Measurements from ENCODE around the gene COL12A1. TPM values are rescaled to one million over a fixed set of nuclear protein-coding genes. Genes with fewer than 3 reads are reported as not detected.

The COL12A1 gene
- total RNA-seq, 6 experiments from 2014 or later: 205 to 304 (median 227) TPM

DNA sequence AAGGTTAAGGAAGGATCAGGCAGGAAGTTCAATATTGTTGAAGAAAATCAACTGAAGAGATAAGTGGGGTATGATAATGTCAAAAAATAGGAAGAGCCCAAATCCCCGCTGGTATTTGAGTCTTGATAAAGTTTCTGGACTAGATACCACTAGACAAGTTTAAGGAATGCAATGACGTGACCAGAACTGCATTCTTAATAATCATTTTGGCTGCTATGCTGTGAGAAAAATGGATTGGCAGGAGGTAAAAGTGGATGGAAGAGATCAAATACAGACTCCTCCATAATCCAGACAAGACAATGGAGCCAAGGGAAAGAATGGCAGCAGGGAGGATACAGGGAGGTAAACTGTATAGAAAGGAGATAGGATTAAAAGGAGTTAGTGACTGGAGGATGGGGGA is 128.2 kb downstream of the COL12A1 start:
- no peak for DNase-seq
- H3K4me3 Mint-ChIP-seq: no peak overlapping the region
- H3K27me3 Mint-ChIP-seq (ENCODE audit: insufficient read depth): 0 out of 2 replicates have a peak, but pooled peaks cover 1% of the 10 kb centered on the region
- H3K27ac Mint-ChIP-seq: no peak overlapping the region
- no peaks in the 10 kb centered on the region for H3K9me3 Mint-ChIP-seq
- TF ChIP-seq, protein P1, sequence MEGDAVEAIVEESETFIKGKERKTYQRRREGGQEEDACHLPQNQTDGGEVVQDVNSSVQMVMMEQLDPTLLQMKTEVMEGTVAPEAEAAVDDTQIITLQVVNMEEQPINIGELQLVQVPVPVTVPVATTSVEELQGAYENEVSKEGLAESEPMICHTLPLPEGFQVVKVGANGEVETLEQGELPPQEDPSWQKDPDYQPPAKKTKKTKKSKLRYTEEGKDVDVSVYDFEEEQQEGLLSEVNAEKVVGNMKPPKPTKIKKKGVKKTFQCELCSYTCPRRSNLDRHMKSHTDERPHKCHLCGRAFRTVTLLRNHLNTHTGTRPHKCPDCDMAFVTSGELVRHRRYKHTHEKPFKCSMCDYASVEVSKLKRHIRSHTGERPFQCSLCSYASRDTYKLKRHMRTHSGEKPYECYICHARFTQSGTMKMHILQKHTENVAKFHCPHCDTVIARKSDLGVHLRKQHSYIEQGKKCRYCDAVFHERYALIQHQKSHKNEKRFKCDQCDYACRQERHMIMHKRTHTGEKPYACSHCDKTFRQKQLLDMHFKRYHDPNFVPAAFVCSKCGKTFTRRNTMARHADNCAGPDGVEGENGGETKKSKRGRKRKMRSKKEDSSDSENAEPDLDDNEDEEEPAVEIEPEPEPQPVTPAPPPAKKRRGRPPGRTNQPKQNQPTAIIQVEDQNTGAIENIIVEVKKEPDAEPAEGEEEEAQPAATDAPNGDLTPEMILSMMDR (IDR thresholded peaks at IDR 0.05): no peak
- H3K36me3 Mint-ChIP-seq (ENCODE audit: low read depth): peaks cover 18% of the 10 kb centered on the region
- H3K4me1 Mint-ChIP-seq (ENCODE audit: low read depth): peaks cover 19% of the 10 kb centered on the region

DNA sequence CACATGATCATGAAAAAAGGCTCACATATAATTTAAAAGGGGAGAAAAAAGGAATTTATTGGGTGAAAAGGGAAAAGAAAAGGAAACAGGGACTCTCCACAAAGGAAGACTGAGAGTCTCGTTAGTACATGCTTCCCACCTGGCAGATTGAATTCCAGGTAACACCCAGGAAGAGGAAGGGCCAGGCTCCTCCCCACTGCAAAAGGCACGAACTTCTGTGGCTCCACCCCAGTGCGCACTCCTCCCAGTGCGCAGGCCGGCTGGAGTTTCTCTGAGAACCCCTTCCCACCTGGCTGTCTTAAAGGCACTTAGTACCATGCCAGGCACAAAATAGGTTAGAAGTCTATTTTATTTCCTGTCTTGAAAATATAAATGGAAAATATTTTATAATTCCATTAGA is 129.8 kb downstream of the COL12A1 start:
- Mint-ChIP-seq H3K4me1 (ENCODE audit: low read depth) (peaks cover 7% of the 10 kb centered on the region; the same call in 1 of the 2 replicates), H3K36me3 (ENCODE audit: low read depth) (peaks cover 13% of the 10 kb centered on the region), H3K27ac (no peak overlapping the region), H3K9me3 (peaks cover 2% of the 10 kb centered on the region; the same call in 1 of the 2 replicates), H3K27me3 (ENCODE audit: insufficient read depth) (no peaks in the 10 kb centered on the region; the same call in 1 of the 2 replicates), H3K4me3 (no peak overlapping the region)
- TF ChIP-seq, protein P1 (IDR thresholded peaks at IDR 0.05): no peak
- DNase-seq: no peak

DNA sequence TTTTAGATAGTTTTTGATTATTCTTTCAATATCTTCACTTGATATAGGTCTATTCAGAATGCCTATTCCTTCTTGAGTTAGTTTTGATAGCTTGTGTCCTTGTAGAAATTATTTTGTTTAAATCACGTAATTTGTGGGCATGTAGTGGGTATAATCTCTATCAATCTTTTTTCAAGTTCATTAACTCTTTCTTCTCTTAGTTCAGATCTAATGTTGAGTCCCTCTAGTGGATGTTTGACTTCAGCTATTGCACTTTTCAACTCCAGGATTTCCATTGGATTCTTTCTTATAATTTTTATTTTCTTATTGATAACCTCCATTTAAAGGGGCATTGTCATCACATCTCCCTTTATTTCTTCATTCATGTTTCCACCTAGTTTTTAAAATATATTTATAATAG is 135.6 kb downstream of the COL12A1 start:
- H3K27ac Mint-ChIP-seq: no peak overlapping the region
- TF ChIP-seq, protein P1 (IDR thresholded peaks at IDR 0.05): peak; percentile 51
- no peaks in the 10 kb centered on the region for H3K36me3 Mint-ChIP-seq (ENCODE audit: low read depth)
- H3K4me1 Mint-ChIP-seq (ENCODE audit: low read depth): peaks cover 17% of the 10 kb centered on the region
- peaks cover 2% of the 10 kb centered on the region; the same call in 1 of the 2 replicates for H3K27me3 Mint-ChIP-seq (ENCODE audit: insufficient read depth)
- DNase-seq: no peak
- H3K4me3 Mint-ChIP-seq: no peak overlapping the region
- H3K9me3 Mint-ChIP-seq: peaks cover 8% of the 10 kb centered on the region; the same call in 1 of the 2 replicates

DNA sequence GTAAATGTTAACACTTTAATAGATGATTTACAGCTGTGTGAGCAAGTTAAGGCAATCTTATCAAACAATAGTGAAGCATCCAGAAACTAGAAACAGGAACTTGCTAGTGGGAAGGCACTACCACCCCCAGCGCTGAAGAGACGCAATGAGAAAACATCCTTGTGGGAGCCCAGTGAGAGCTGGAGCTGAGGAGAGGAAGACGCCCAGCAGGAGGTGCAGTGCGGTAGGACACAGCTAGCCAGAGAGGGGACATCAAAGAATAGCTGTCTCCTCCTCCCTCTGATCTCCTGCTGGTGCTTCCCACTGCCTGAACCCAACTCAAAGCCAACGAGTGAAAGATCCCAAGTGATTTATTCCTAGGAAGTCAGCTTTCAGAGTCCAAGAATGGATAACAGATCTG is 140.3 kb downstream of the COL12A1 start:
- H3K27ac Mint-ChIP-seq: no peak overlapping the region
- no peaks in the 10 kb centered on the region for H3K36me3 Mint-ChIP-seq (ENCODE audit: low read depth)
- no peak for DNase-seq

DNA sequence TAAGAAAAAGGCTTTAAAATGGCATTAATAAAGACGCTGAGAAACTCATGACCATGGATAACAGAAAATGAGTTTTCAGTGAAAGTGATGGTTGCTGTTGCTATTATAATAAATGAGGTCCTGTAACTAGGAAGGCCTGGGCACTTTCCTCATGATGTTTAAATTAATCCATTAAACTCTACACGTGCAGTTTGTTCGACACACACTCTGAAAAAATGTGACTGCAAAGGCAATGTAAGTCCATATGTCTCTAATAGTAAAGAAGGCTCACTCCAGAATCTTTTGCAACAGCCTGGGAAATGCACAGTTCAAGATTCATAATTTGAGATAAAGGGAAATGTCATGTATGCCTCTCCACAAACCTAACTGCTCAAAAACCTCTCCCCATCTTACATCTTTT is 153.4 kb downstream of the COL12A1 start:
- DNase-seq: no peak
- TF ChIP-seq, protein P1 (IDR thresholded peaks at IDR 0.05): no peak
- Mint-ChIP-seq H3K27me3 (ENCODE audit: insufficient read depth) (peaks cover 3% of the 10 kb centered on the region; the same call in 1 of the 2 replicates), H3K36me3 (ENCODE audit: low read depth) (no peaks in the 10 kb centered on the region), H3K4me3 (no peak overlapping the region), H3K9me3 (no peaks in the 10 kb centered on the region), H3K4me1 (ENCODE audit: low read depth) (no peaks in the 10 kb centered on the region), H3K27ac (no peak overlapping the region)

More for the DNA sequence above, 140.3 kb downstream of the COL12A1 start:
- no peak overlapping the region for H3K4me3 Mint-ChIP-seq
- peaks cover 4% of the 10 kb centered on the region; the same call in 1 of the 2 replicates for H3K9me3 Mint-ChIP-seq
- peaks cover 18% of the 10 kb centered on the region for H3K4me1 Mint-ChIP-seq (ENCODE audit: low read depth)
- TF ChIP-seq, protein P1 (IDR thresholded peaks at IDR 0.05): peak; percentile 26; the same call in 1 of the 2 replicates
- H3K27me3 Mint-ChIP-seq (ENCODE audit: insufficient read depth): peaks cover 9% of the 10 kb centered on the region

All from HFFc6 (cell line).